H1 (cell line): Measurements from ENCODE around the gene SYNPR. TPM values are rescaled to one million over a fixed set of nuclear protein-coding genes. Genes with fewer than 3 reads are reported as not detected.

Experiments
- FOSL1 ChIP-seq: IDR thresholded peaks from 2 replicates; pipeline ENCODE4 v1.6.1; 2011; ENCODE audit warnings: mild to moderate bottlenecking, low read depth, low read length, moderate library complexity; ENCODE audit not compliant: insufficient read depth
- HDAC6 ChIP-seq: IDR thresholded peaks from one replicate; pipeline ENCODE4 v1.7.1; 2012; ENCODE audit warnings: low read depth, mild to moderate bottlenecking, inconsistent platforms, low read length, moderate library complexity
- YY1 ChIP-seq: IDR thresholded peaks from 2 replicates; pipeline ENCODE4 v1.6.1; 2011; ENCODE audit warnings: low read depth, mild to moderate bottlenecking, low read length
- ZNF274 ChIP-seq: IDR thresholded peaks from 2 replicates; pipeline ENCODE4 v1.7.0; 2012; ENCODE audit warnings: low read length, borderline replicate concordance; ENCODE audit errors: extremely low read depth
- polyA plus RNA-seq, 7 experiments: library from polyadenylated mRNA; depleted of rRNA in 3 of 7; stranded (reverse) in 5 of 7; unstranded in 2 of 7; fragments of >200 nt in 5 of 7; fragments of 200-250 nt in 2 of 7; gene quantifications; 1 replicate in 5 of 7; 2 replicates in 1 of 7; 4 replicates in 1 of 7; pipeline versions ENCODE4 v1.2.1 to v1.2.3, GENCODE V29; 2011 to 2013; ENCODE audit warnings: missing spikeins in 2 of 7, mixed read lengths in 2 of 7
- total RNA-seq: library from RNA; stranded (reverse); fragmentation: NEBNext Ultra II Directional; extraction: Animal tissue kit (Norgen Biotek cat#: 25700); gene quantifications from 2 replicates; pipeline ENCODE4 v1.2.1, GENCODE V29; 2021

The SYNPR gene
- total and polyA plus RNA-seq, 2 of the 8 experiments (the other 6 are each of a cell fraction or from before 2014, with no cell fraction given) = 0.39 to 0.99 TPM

DNA sequence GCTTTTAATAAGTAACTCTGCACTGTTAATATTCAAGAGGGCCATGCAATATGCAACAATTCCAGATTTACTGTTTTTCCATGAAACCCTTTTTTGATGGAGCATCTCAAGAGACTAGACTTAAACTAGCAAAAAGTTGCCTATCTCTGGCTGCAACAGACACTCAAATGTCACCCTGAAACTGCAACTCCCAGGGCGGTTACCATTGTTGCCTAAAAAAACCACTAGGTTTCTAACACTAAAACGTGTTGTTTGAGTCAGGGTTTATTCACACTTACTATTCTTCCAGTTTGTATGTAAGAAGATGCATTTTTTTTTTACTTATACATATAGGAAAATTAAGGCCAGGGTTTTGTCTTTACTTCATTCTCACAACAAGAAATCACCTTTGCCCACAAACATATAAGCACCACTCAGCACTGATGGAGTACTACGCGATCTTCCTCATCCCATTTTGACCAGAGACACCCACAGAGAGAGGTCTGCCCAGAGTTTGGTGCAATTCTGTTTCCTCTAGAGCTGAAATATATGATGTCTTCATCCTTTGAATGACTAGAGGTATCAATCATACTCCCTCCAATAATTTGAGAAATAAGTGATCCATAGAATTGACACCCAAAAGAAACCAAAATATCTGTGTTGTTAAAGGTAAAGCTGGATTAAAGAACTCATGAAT is 250.4 kb downstream of the SYNPR start (continued):
- no peak for TF ChIP-seq YY1
- no peak for TF ChIP-seq HDAC6
- no peak for TF ChIP-seq FOSL1
- no peak for TF ChIP-seq ZNF274
